Loucy (cell line): Measurements from ENCODE around the gene KIF16B.

Experiments
- EZH2phosphoT487 ChIP-seq: fragments of 200-600 bp; IDR thresholded peaks from 2 replicates; pipeline ENCODE4 v1.6.1; 2018; ENCODE audit warnings: antibody characterized with exemption, mild to moderate bottlenecking, moderate library complexity, borderline replicate concordance
- TF ChIP-seq, protein P1 (sequence below): fragments of 200-600 bp; sonication (generic); conservative IDR thresholded peaks from 2 replicates; pipeline ENCODE4 v1.5.1; 2014; ENCODE audit warnings: mild to moderate bottlenecking, antibody characterized with exemption, low read length

- TF ChIP-seq, protein P1, sequence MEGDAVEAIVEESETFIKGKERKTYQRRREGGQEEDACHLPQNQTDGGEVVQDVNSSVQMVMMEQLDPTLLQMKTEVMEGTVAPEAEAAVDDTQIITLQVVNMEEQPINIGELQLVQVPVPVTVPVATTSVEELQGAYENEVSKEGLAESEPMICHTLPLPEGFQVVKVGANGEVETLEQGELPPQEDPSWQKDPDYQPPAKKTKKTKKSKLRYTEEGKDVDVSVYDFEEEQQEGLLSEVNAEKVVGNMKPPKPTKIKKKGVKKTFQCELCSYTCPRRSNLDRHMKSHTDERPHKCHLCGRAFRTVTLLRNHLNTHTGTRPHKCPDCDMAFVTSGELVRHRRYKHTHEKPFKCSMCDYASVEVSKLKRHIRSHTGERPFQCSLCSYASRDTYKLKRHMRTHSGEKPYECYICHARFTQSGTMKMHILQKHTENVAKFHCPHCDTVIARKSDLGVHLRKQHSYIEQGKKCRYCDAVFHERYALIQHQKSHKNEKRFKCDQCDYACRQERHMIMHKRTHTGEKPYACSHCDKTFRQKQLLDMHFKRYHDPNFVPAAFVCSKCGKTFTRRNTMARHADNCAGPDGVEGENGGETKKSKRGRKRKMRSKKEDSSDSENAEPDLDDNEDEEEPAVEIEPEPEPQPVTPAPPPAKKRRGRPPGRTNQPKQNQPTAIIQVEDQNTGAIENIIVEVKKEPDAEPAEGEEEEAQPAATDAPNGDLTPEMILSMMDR = no peak
- TF ChIP-seq EZH2phosphoT487 = no peak
Observed at GRCh38 chr20:16621435-16622141, 48.3 kb upstream of the KIF16B start.
